HG02870 (cell line): ENCODE results near the gene APLN.
A peak's percentile ranks its signal among the peaks of the same experiment; 100 is the strongest.

Source experiments
- ATAC-seq: cut with Tn5 transposase; IDR thresholded peaks from one replicate; pipeline ENCODE4 v1.9.1; 2021; ENCODE audit warnings: mild to moderate bottlenecking, moderate library complexity; ENCODE audit not compliant: unreplicated experiment

Gene APLN, protein sequence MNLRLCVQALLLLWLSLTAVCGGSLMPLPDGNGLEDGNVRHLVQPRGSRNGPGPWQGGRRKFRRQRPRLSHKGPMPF

DNA sequence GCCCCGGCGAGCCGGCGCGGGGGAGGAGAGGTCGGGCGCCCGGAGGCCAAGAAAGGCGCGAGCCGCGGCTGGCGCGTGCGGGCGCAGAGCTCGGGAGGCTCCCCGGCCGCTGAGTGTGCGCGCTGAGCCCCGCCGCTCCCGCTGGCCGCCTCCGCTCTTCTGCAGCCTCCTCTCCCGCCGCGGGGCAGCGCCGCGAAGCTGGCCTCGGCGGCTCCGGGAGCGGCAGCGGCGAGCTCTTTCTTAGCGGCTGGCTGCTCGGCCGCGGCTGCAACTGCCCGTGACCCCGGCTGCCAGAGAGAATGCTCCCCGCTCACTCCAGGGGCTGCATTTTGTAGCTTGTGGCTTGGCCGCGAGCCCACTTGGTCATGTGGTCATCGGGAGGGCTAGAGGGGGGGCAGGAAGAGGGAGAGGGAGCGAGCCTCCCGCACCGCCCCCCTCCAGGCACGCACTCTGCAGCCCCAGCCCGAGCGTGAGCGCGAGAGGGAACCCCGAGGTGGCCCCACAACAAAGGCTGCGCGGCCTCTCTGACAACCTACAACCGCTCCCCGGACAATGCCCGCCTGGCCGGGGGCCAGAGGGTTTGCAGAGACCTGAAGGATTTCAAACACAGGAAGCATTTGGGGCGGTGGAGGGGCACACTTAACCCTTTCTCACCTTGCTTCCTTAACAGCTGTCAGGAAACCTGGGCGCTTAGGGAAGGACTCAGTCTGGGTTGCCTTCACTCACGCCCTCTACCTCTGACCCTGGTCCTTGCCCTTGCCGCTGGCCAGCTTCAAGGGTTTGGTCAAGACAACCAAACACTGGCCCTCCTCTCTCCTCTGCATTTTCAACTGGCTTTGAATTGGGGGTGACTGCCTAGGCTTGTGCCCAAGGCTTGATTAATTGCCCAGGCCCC is at the start of gene APLN:
APLN (minus strand) TSS at position 305 of the 895 bp plus-strand sequence. CDS start 326 bp downstream, outside the sequence.
- peak; percentile 15 for ATAC-seq

DNA sequence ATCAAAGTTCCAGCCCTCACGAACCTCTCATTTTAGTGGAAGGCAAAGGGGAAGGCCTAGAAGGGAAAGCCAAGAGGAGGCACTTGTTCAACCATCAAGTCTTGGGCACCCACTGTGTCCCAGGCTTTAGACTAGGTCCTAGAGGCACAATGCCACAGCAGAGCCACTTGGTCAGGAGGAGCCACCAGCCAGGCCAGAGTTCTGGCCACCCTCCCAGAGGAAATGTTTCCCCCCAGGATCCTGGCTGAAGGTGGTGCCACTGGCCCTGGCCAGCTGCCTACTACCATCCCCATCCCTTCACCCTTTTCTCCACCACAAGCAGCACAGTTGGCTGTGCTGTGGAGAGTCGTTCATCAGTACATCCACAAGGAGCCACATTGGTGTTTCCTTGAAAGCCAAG is 49.7 kb upstream of the APLN start:
- ATAC-seq = no peak

DNA sequence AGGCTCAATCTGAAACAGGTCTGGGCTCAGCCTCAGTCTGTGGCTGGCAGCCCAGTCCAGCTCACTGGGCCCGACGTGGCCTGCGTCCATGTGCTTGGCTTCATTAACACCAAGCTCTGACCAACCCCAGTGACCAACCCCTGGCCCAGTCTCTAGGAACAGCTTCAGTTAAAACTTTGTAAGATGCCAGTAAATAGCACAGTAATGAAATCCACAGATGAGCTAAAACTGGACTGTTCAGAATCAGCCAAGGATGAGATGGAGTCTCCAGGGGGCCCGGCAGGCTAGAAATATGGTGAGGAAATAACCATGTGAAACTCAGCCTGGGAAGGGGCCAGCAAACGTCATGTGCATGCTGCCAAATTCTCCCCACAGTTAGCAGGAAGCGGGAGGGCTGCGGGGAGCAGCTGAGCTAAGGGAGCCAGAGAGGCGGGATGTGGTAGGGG is 46.9 kb upstream of the APLN start:
- ATAC-seq = no peak

DNA sequence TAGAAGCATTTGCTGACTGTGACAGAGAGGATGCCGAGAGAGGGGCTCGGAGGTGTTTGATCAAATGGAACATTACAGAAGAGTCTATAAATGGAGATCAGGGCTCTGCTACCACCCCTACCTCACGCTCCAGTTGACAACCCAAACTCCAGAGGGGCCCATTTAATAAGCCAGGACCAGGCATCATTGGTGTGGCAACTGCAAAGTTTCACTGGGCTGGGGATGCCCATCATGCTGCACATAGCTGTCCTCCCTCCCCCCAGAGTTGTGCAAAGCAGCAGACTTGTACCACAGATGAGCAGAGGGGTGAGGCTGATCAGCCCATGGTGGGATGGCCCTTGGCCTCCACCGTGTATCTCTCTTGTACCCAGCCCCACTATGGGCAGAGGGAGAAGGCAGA is 45.8 kb upstream of the APLN start:
- ATAC-seq = no peak

DNA sequence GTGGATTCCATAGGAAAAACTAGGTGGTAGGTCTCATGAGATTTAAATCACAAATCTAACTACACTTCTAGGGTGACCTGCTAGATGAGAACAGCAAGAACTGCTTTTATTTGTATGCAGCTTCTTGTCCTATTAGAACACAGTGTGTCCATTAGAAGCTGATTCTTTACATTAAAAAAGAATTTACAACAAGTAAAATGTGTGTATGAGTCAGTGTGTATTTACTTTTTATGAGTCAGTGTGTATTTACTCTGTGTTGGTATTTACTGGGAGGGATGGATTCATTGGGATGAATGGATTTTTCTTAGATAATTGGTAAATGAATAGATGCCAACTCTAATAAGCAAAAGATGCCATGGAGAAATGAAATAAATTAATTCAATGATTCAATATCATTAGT is 43.4 kb upstream of the APLN start:
- no peak for ATAC-seq

DNA sequence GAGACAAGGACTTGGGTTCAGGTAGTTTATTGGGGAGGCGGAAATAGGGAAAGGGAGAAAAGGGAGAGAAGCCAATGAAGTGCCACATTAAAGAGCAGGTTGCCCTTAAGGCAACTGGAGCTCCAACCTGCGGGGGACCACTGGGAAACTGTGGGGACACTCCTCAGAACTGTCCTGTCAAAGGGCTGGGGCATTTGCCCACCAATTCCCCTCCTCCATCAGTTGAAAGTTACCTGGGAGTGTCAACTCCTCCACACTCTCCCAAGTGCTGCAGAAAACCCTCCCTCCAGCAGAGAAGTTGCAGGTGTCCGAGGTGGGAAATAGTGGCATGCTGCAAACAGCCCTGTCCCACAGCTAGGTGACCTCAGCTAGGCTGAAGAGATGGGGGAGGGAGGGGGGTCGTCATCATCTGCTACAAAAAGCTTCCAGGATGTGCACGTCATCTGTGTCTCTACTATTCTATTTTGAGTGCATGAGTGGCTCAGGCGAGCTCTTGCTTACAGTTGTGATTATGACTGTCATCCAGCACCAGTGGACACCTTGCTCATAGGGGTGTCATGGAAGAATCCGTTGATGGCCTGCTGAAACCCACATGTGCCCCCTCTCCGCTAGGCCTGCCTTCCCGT is 42.6 kb upstream of the APLN start:
- ATAC-seq = no peak

DNA sequence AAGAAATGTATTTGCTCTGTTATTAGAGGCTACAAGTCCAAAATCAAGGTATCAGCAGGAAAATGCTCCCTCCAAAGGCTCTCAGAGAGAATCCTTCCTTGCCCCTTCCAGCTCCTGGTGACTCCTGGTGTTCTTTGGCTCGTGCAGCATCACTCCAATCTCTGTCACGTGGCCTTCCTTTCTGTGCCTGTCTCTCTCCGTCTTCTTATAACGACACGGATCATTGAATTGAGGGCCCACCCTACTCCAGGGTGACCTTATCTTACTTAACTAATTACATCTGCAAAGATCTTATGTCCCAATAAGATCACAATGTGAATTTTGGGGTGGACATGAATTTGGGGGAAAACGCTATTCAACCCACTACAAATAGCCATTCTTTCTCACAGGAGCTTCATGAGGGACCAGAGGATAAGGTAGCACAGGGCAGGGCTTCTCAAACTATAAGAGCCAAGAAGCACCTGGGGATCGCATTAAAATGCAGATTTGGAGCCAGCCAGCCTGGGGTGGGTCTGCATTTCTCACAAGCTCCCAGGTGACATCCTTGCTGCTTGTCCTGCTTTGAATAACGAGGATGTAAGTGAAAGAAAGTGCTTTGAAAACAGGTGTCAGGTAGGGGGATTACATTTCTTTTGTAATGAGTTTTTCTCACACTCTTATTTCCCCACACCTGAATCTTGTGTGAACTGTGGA is 41.9 kb upstream of the APLN start:
- no peak for ATAC-seq

DNA sequence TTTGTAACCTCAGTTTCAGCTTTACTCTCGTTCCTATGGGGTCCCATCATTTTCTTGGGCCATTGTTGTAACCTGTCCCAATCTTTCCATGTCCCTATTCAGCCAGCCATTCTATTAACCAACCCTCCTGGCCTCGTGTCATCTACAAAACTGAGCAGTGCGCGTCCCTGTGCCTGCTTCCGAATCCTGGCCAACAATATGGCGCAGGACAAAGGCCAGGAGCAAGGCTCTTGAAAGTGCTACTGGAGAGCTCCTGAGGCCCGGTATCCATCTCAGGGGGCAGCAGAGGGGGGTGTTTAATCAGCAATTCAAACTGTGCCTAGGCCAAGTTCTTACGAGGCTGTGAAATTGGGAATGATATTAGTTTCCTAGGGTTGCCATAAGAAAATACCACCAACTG is 41.2 kb upstream of the APLN start:
- ATAC-seq = no peak

DNA sequence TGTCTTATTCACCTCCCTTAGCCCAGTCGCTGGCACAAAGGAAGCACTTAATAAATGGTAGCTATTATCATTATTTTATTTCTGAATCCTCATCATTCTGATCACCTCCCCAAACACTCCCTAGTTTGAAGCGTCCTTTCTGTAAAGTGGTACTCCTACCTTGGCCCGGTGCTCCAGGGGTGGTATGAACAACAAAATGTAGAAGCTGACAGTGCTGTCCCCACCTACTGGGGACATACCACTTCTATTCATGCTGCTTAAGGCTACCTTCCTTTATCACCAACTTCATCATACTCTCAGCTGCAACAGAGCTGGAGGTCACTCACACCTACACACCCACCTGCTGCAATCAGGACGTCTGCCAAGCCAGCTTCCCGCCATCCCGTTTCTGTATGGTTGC is 40.8 kb upstream of the APLN start:
- ATAC-seq = no peak

DNA sequence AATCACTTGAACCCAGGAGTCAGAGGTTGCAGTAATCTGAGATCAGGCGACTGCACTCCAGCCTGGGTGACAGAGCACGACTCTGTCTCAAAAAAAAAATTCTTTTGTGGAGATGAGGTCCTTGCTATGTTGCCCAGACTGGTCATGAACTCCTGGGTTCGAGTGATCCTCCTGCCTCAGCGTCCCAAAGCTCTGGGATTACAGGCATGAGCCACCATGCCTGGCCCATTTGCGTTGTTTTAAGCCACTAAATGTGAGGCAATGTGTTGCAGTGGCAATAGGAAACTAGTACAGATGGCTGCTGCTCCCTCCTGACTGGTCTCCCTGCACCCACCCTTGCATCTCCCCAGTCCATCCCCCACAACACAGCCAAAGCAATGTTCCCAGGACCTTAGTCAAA is 40.0 kb upstream of the APLN start:
- no peak for ATAC-seq

DNA sequence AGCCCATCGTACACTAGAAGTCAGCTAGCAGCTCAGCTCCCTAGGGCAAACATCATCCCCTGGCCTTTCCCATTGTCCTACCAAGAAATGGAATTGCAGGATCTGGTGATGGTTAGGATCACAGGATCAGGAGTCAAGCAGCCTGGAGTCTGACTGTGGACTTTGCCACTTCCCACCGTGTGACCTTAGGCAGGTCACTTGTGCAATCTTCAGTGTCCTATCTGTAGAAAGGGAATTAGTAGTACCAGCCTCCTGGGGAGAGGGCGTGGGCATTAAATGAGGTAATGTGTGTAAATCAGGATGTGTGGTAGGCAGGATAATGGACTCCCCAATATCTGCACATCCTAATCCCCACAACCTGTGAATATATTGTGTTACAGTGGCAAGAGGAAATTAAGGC is 38.6 kb upstream of the APLN start:
- no peak for ATAC-seq

DNA sequence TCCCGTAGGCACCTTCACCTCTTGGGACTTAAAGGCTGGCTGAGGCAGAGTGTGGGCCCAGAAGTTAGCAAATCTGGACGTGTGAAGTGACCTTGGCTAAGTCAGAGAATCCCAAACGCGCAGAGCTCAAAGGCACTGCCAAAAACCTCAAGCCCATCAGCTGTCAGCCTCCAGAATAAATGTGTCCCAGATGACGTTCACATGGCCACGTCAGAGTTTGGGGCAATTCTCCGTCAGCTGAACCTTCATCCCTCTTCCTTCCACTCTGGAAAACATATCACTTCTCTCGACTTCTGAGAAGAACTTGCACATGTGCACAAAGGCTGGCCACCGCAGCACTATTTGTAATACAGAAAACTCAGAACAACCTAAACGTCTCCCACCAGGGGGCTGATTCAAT is 35.7 kb upstream of the APLN start:
- no peak for ATAC-seq

DNA sequence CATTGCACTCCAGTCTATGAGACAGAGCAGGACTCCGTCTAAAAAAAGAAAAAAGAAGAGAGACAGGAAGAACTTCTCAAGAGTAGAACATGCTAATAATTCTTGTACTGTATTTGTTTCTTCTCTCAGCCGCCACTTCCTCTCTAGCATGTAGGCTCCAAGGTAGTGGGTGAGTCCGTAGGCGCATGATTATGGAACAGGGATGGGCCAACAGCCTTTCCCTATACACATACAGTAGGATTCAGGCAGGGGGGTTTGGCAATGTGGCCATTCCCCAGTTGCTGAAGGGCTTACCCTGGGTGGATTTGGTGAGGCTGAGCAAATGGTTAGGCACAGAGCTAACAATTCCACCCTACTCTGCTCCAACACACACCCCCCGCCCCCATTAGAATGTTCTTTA is 35.0 kb upstream of the APLN start:
- no peak for ATAC-seq

DNA sequence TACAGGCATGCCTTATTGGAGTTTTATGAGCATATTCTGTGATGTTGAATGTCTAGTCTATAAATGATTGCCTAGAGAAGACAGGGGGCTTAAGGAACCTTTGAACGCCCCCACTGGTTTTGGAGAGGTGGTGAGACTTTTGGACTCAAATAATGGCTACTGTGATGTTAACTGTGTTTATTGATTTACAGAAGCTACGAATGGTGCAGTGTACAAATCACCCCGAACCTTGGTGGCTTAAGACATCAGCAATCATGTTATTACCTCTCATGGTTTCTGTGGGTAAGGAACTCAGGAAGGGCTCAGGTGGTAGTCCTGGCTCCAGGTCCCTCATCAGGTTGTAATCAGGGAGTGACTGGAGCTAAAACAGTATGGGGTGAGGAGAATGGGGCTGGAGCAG is 33.3 kb upstream of the APLN start:
- no peak for ATAC-seq

DNA sequence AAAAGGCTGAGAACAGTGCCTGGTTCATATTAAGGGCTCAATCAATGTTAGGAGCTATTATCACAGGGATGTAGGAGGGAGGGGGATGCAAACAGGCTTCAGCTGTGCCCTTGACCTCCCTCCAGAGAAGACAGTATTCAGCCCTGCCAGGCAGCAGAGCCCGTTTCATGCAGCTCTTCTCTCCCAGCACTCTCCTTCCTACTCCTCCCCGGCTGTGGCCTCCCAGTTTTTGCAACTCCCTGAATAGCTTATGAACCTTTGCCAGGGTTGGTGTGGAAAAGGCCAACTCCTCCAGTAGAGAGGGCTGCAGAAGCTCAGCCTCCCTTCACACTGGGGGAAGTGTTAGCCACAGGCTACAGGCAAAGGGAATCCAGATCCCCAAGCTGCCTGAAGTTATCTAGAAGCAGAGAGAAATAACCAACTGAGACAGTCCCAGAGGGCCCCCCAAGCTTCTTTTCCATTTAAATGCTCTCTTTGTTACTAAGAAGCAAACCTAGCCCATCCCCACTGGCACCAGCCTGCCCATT is 31.7 kb upstream of the APLN start:
- no peak for ATAC-seq

DNA sequence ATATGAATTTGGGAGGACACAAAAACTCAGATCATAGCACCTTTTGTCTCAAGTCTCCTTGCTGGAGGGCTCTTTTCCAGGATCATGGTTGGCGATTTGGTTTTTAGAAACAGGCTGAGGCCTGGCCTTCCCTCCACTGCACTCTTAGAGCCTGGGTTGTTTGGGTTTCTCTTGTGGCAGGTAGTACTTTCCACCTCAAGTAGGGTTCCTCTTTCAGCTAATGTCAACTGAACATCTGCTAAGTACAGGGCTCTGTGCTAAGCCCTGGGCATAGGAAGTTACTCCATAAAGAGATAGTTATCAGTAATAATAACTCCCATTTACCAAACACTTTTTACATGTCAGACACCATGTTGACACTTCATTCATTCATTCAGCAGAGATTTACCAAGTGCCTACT is 28.2 kb upstream of the APLN start:
- no peak for ATAC-seq

DNA sequence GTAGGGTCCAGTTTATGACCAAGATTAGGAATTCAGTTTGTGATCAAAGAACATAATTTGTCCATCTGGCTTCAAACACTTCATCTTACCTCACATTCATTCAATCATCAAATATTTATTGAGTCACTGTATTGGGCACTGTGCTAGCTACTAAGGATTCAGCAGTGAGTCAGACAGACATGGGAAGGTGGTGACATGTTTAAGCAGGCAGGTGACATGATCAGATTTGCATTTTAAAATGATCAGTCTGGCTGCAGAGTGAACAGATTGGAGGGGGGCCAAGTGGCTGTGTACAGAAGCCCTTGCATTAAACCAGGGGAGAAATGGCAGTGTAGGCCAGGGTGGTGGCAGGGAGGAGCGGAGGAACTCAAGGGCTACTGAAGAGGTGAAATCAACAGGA is 25.1 kb upstream of the APLN start:
- ATAC-seq = no peak

DNA sequence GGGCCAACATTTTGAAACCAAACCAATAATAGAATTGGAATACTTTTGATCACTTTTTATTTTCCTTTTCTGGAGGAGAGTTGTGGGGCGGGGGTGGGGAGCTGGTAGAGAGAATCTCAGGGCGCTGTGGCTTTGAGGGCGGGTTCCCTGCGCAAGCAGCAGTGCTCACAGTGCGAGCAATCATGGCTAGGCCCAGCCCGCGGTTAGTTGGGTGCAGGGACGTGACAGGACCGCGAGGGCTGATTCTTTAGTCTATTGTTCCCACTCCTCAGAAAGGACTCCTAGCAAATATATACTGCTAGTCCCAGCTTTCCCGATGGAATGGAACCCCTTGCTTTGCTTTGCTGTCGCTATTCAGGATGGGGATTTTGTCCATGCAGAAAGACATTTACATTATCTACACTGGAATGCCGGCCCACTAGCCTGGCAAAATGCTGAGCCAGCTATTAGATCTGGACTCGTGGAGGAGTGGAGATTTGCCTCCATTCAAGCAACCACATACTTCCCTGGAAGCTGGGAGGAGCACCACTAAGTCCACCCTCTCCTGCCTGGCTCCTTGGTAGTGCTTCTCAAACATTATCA is 23.9 kb upstream of the APLN start:
- no peak for ATAC-seq

DNA sequence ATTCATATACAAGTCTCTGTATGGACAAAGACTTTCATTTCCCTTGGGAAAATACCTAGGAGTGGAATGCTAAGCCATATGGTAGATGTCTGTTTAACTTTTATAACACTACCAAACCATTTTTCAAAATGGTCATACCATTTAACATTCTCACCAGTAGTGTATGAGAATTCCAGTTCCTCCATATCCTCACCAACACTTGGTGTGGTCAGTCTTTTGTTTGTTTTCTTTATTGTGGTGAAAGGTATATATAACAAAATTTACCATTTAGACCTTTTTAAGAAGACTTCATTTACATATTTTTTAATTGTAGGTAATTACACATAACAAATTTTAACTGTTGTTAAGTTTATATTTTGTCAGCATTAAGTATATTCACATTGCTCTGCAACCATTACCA is 12.7 kb upstream of the APLN start:
- ATAC-seq = no peak

DNA sequence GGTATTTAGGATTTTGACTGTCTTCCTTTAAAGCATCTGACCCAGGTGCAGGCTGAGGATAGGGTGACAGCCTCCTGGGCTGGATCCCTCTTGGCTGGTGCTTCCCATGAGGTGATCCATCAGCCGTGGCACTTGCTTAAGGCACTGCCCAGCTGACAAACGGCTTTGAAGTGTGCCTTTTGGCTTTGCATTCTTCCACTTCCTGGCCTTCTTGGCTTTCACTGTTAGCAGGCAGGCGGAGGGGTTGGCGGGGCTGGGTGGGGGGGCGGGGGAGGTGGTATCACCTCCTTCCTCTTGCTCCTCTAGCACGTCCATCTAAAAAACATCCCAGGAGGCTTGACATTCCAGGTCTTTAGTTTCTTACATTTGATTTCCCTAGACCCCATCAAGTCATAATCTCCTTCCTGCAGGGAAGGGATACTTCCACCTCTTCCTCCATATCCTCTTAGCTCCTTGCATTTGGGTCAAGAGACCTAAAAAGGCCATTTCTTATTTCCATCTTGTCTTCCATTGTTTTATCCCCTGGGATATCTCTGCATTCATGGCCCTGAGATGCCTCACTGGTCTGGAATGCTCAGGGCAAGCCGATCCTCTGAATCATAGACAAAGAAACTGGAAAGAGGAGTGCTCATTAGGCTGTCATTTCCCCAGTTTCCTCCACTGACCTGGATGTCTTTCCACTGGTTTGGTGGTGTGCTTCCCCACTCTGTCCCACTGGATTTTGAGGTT is 11.3 kb upstream of the APLN start:
- ATAC-seq = no peak
